ENCODE results near the gene SIT1.
A peak's percentile ranks its signal among the peaks of the same experiment; 100 is the strongest.
"Not testable (repeated sequence)": the region's sequence is repeated elsewhere in the genome, so short reads cannot be mapped to it uniquely, and the experiment has no call there.

SIT1 gene

GRCh38 chr9:35646153-35646532, 4.6 kb downstream of the SIT1 start:
- Histone ChIP-seq H3K4me1 (ENCODE audit: insufficient read depth, low read length) (peaks cover 10% of the 10 kb centered on the region; the same call in 1 of the 2 replicates), H3K9me3 (ENCODE audit: control insufficient read depth, insufficient read depth, low read length) (no peaks in the 10 kb centered on the region), H3K36me3 (ENCODE audit: insufficient read depth, low read length) (no peaks in the 10 kb centered on the region), H3K9ac (ENCODE audit: low read depth, low read length) (peak overlapping the region; percentile 91)

GRCh38 chr9:35645736-35646135, 5.0 kb downstream of the SIT1 start:
- not testable (repeated sequence) for H3K9me3 ChIP-seq (ENCODE audit: control insufficient read depth, insufficient read depth, low read length); H3K36me3 ChIP-seq (ENCODE audit: insufficient read depth, low read length); H3K4me1 ChIP-seq (ENCODE audit: insufficient read depth, low read length)
- peak overlapping the region; percentile 91 for H3K9ac ChIP-seq (ENCODE audit: low read depth, low read length)

- no peaks in the 10 kb centered on the region for H3K36me3 ChIP-seq (ENCODE audit: insufficient read depth, low read length)
- H3K9ac ChIP-seq (ENCODE audit: low read depth, low read length): no peak overlapping the region
- no peaks in the 10 kb centered on the region for H3K4me1 ChIP-seq (ENCODE audit: insufficient read depth, low read length)
- no peaks in the 10 kb centered on the region for H3K9me3 ChIP-seq (ENCODE audit: control insufficient read depth, insufficient read depth, low read length)
Measured at GRCh38 chr9:35643046-35643445, 7.7 kb downstream of the SIT1 start.

- not testable (repeated sequence) for H3K36me3 ChIP-seq (ENCODE audit: insufficient read depth, low read length); H3K9me3 ChIP-seq (ENCODE audit: control insufficient read depth, insufficient read depth, low read length); H3K4me1 ChIP-seq (ENCODE audit: insufficient read depth, low read length); H3K9ac ChIP-seq (ENCODE audit: low read depth, low read length)
Measured at GRCh38 chr9:35641478-35641877, 9.3 kb downstream of the SIT1 start.

GRCh38 chr9:35640431-35640830, 10.3 kb downstream of the SIT1 start:
- not testable (repeated sequence) for H3K4me1 ChIP-seq (ENCODE audit: insufficient read depth, low read length); H3K9me3 ChIP-seq (ENCODE audit: control insufficient read depth, insufficient read depth, low read length); H3K36me3 ChIP-seq (ENCODE audit: insufficient read depth, low read length); H3K9ac ChIP-seq (ENCODE audit: low read depth, low read length)

- H3K9me3 ChIP-seq (ENCODE audit: control insufficient read depth, insufficient read depth, low read length): no peaks in the 10 kb centered on the region
- H3K4me1 ChIP-seq (ENCODE audit: insufficient read depth, low read length): no peaks in the 10 kb centered on the region
- no peak overlapping the region for H3K9ac ChIP-seq (ENCODE audit: low read depth, low read length)
- no peaks in the 10 kb centered on the region for H3K36me3 ChIP-seq (ENCODE audit: insufficient read depth, low read length)
Measured at GRCh38 chr9:35639631-35640030, 11.1 kb downstream of the SIT1 start.

GRCh38 chr9:35639225-35639624, 11.5 kb downstream of the SIT1 start:
- H3K4me1 ChIP-seq (ENCODE audit: insufficient read depth, low read length); H3K36me3 ChIP-seq (ENCODE audit: insufficient read depth, low read length); H3K9ac ChIP-seq (ENCODE audit: low read depth, low read length); H3K9me3 ChIP-seq (ENCODE audit: control insufficient read depth, insufficient read depth, low read length): not testable (repeated sequence)

- not testable (repeated sequence) for H3K4me1 ChIP-seq (ENCODE audit: insufficient read depth, low read length); H3K36me3 ChIP-seq (ENCODE audit: insufficient read depth, low read length); H3K9me3 ChIP-seq (ENCODE audit: control insufficient read depth, insufficient read depth, low read length); H3K9ac ChIP-seq (ENCODE audit: low read depth, low read length)
Measured at GRCh38 chr9:35638751-35639150, 12.0 kb downstream of the SIT1 start.

GRCh38 chr9:35637427-35637955, 13.2 kb downstream of the SIT1 start:
- H3K9ac ChIP-seq (ENCODE audit: low read depth, low read length); H3K4me1 ChIP-seq (ENCODE audit: insufficient read depth, low read length); H3K36me3 ChIP-seq (ENCODE audit: insufficient read depth, low read length): not testable (repeated sequence)

GRCh38 chr9:35636877-35637246, 13.9 kb downstream of the SIT1 start:
- not testable (repeated sequence) for H3K4me1 ChIP-seq (ENCODE audit: insufficient read depth, low read length); H3K9me3 ChIP-seq (ENCODE audit: control insufficient read depth, insufficient read depth, low read length); H3K36me3 ChIP-seq (ENCODE audit: insufficient read depth, low read length); H3K9ac ChIP-seq (ENCODE audit: low read depth, low read length)

More at GRCh38 chr9:35637427-35637955, 13.2 kb downstream of the SIT1 start:
- not testable (repeated sequence) for H3K9me3 ChIP-seq (ENCODE audit: control insufficient read depth, insufficient read depth, low read length)

- no peaks in the 10 kb centered on the region for H3K4me1 ChIP-seq (ENCODE audit: insufficient read depth, low read length)
Measured at GRCh38 chr9:35636135-35636876, 14.4 kb downstream of the SIT1 start.

GRCh38 chr9:35635730-35636129, 15.0 kb downstream of the SIT1 start:
- no peaks in the 10 kb centered on the region for H3K9me3 ChIP-seq (ENCODE audit: control insufficient read depth, insufficient read depth, low read length)
- H3K9ac ChIP-seq (ENCODE audit: low read depth, low read length): no peak overlapping the region
- no peaks in the 10 kb centered on the region for H3K4me1 ChIP-seq (ENCODE audit: insufficient read depth, low read length)

More at GRCh38 chr9:35636135-35636876, 14.4 kb downstream of the SIT1 start:
- H3K36me3 ChIP-seq (ENCODE audit: insufficient read depth, low read length): no peaks in the 10 kb centered on the region
- no peak overlapping the region for H3K9ac ChIP-seq (ENCODE audit: low read depth, low read length)
- no peaks in the 10 kb centered on the region for H3K9me3 ChIP-seq (ENCODE audit: control insufficient read depth, insufficient read depth, low read length)

GRCh38 chr9:35629597-35629996, 21.1 kb downstream of the SIT1 start:
- Histone ChIP-seq H3K9ac (ENCODE audit: low read depth, low read length) (no peak overlapping the region), H3K4me1 (ENCODE audit: insufficient read depth, low read length) (no peaks in the 10 kb centered on the region), H3K36me3 (ENCODE audit: insufficient read depth, low read length) (no peaks in the 10 kb centered on the region), H3K9me3 (ENCODE audit: control insufficient read depth, insufficient read depth, low read length) (no peaks in the 10 kb centered on the region)

More at GRCh38 chr9:35635730-35636129, 15.0 kb downstream of the SIT1 start:
- no peaks in the 10 kb centered on the region for H3K36me3 ChIP-seq (ENCODE audit: insufficient read depth, low read length)

- H3K36me3 ChIP-seq (ENCODE audit: insufficient read depth, low read length): no peaks in the 10 kb centered on the region
- no peaks in the 10 kb centered on the region for H3K4me1 ChIP-seq (ENCODE audit: insufficient read depth, low read length)
Measured at GRCh38 chr9:35628389-35628991, 22.2 kb downstream of the SIT1 start.

GRCh38 chr9:35627575-35627974, 23.2 kb downstream of the SIT1 start:
- Histone ChIP-seq H3K9me3 (ENCODE audit: control insufficient read depth, insufficient read depth, low read length) (no peaks in the 10 kb centered on the region), H3K36me3 (ENCODE audit: insufficient read depth, low read length) (no peaks in the 10 kb centered on the region), H3K9ac (ENCODE audit: low read depth, low read length) (no peak overlapping the region), H3K4me1 (ENCODE audit: insufficient read depth, low read length) (no peaks in the 10 kb centered on the region)

More at GRCh38 chr9:35628389-35628991, 22.2 kb downstream of the SIT1 start:
- Histone ChIP-seq H3K9ac (ENCODE audit: low read depth, low read length) (no peak overlapping the region), H3K9me3 (ENCODE audit: control insufficient read depth, insufficient read depth, low read length) (no peaks in the 10 kb centered on the region)
